ENCODE measurements around the gene MTG1. TPM values are rescaled to one million over a fixed set of nuclear protein-coding genes. Genes with fewer than 3 reads are reported as not detected.

The MTG1 gene
- total and polyA plus RNA-seq, 10 of the 15 experiments (the other 5 are each of a cell fraction or from before 2014, with no cell fraction given) = 6.2 to 104 (median 62.5) TPM

- SMC1A ChIA-PET (ENCODE audit: uncharacterized antibody, unreplicated experiment) = no interaction called here
- CTCF ChIA-PET = no interaction called here
- Histone ChIP-seq H3K36me3 (ENCODE audit: control insufficient read depth in 2 of 2, insufficient read depth in 2 of 2, low read length in 1 of 2) (no peaks in the 10 kb centered on the region), H2AFZ (ENCODE audit: control insufficient read depth, low read depth, low read length) (no peak overlapping the region), H3K9ac (ENCODE audit: control insufficient read depth, insufficient read depth, low read length) (no peak overlapping the region), H3K4me3 (no peak overlapping the region), H3K79me2 (ENCODE audit: control insufficient read depth, insufficient read depth, low read length) (no peaks in the 10 kb centered on the region; the same call in 1 of the 2 replicates), H3K27ac (ENCODE audit: control insufficient read depth, insufficient read depth) (no peak overlapping the region), H3K27me3 (replicated peaks in 1 of 2; ENCODE audit: control insufficient read depth in 2 of 2, insufficient read depth in 2 of 2, low read length in 1 of 2) (no peaks in the 10 kb centered on the region), H3K4me2 (ENCODE audit: control insufficient read depth, insufficient read depth) (no peak overlapping the region), H4K20me1 (ENCODE audit: control insufficient read depth, insufficient read depth) (no peaks in the 10 kb centered on the region), H3K9me3 (replicated peaks; ENCODE audit: control insufficient read depth, insufficient read depth, low read length) (no peaks in the 10 kb centered on the region), H3K4me1 (ENCODE audit: control insufficient read depth, insufficient read depth, low read length) (no peaks in the 10 kb centered on the region)
- FAIRE-seq = no peak
- DNase-seq (ENCODE audit: low read depth, low spot score) = no peak
- WGBS (ENCODE audit: insufficient coverage, insufficient replicate concordance, low lambda C conversion rate, missing lambda C conversion rate) = 41% methylated on average over 16 of the region's 16 CpGs
- in situ Hi-C loops (cut with MboI) = no loop called here
- no TSS peak for BruUV-seq (replicated peaks)
- POLR2A ChIA-PET = interaction anchor here (1.6 kb wide), 1 partner anchor 9 kb away, joined by 4 read pairs; no protein-coding TSS in a partner anchor
- intact Hi-C loops (cut with micrococcal nuclease; ENCODE audit: unreplicated experiment) = no loop called here
- RAD21 ChIA-PET (ENCODE audit: unreplicated experiment) = no interaction called here
- ATAC-seq = no peak
- TF ChIP-seq POLR2A (IDR thresholded peaks at IDR 0.05; ENCODE audit: low read depth, low read length) = peak; percentile 52; the same call in 1 of the 2 replicates
- no peak for TF ChIP-seq KAT2A (conservative IDR thresholded peaks at IDR 0.05; ENCODE audit: control insufficient read depth, low read depth, low read length)
Measured at GRCh38 chr10:133353202-133353959, 40.6 kb upstream of the MTG1 start.

DNA sequence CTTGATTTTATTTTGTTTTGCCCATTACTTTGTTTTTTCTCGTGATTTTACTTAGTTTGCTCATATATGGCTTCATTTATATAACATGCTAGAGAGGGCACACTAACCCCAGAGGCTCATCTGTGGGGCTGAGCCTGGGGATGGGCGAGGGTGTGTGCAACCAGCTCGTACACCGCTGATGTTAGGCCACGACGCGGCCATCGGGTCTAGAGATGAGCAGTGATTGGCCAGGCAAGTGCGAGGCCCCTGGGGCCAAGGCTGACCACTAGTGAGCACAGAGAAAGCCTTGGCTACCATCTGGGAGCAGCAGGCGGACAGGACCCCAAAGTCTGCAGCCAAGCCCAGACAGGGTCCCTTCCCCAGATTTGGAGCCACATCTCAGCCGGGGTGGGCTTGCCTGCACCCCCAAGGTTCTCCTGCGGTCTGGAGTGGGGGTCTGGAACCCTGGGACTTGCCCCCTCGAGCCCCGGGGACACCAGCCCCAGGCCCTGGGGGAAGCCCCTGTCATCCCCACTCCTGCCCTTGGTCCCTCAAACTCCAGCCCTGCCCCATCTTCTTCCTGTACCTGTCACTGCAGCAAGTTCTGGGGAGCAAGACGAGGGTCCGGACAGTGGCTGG is 39.9 kb upstream of the MTG1 start:
- RAD21 ChIA-PET (ENCODE audit: unreplicated experiment) = no interaction called here

More for the DNA sequence above, 39.9 kb upstream of the MTG1 start:
- intact Hi-C loops (cut with micrococcal nuclease; ENCODE audit: unreplicated experiment) (no loop called here), in situ Hi-C loops (cut with MboI) (no loop called here)
- POLR2A ChIA-PET = interaction anchor here (1.6 kb wide), 1 partner anchor 8 kb away, joined by 4 read pairs; no protein-coding TSS in a partner anchor
- TF ChIP-seq HDGF (IDR thresholded peaks at IDR 0.05) = no peak
- peak; percentile 85 for TF ChIP-seq BCL3 (IDR thresholded peaks at IDR 0.05; ENCODE audit: borderline replicate concordance, insufficient read depth, low read depth, low read length, poor library complexity, severe bottlenecking)
- TF ChIP-seq TCF3 (IDR thresholded peaks at IDR 0.05; ENCODE audit: borderline replicate concordance, insufficient read depth, low read depth, low read length) = 0 out of 2 replicates have a peak, but pooled peaks have one; percentile 35
- FAIRE-seq = no peak
- 80% methylated on average over 15 of the region's 16 CpGs for WGBS (ENCODE audit: insufficient coverage, insufficient replicate concordance, low lambda C conversion rate, missing lambda C conversion rate)
- ATAC-seq = no peak
- Histone ChIP-seq H3K79me2 (ENCODE audit: control insufficient read depth, insufficient read depth, low read length) (no peaks in the 10 kb centered on the region; the same call in 1 of the 2 replicates), H3K4me3 (no peak overlapping the region), H3K27me3 (replicated peaks in 1 of 2; ENCODE audit: control insufficient read depth in 2 of 2, insufficient read depth in 2 of 2, low read length in 1 of 2) (no peaks in the 10 kb centered on the region), H3K36me3 (ENCODE audit: control insufficient read depth in 2 of 2, insufficient read depth in 2 of 2, low read length in 1 of 2) (no peaks in the 10 kb centered on the region), H3K4me1 (ENCODE audit: control insufficient read depth, insufficient read depth, low read length) (no peaks in the 10 kb centered on the region), H3K9me3 (replicated peaks; ENCODE audit: control insufficient read depth, insufficient read depth, low read length) (no peaks in the 10 kb centered on the region), H3K27ac (ENCODE audit: control insufficient read depth, insufficient read depth) (no peak overlapping the region), H4K20me1 (ENCODE audit: control insufficient read depth, insufficient read depth) (no peaks in the 10 kb centered on the region), H3K9ac (ENCODE audit: control insufficient read depth, insufficient read depth, low read length) (no peak overlapping the region), H3K4me2 (ENCODE audit: control insufficient read depth, insufficient read depth) (no peak overlapping the region), H2AFZ (ENCODE audit: control insufficient read depth, low read depth, low read length) (no peak overlapping the region)
- CTCF ChIA-PET = no interaction called here
- SMC1A ChIA-PET (ENCODE audit: uncharacterized antibody, unreplicated experiment) = no interaction called here
- no peak for DNase-seq (ENCODE audit: low read depth, low spot score)
- TSS peak; percentile 41 for BruUV-seq (replicated peaks)
